CD4-positive, alpha-beta T cell treated with Interleukin-15 for 1 hour (primary cell): ENCODE data around the gene SEMA4D.

ENCODE experiments used
- DNase-seq: peaks from one replicate; pipeline ENCODE4 v3.0.0-alpha.2; 2020

Gene SEMA4D

GRCh38 chr9:89425024-89425805, 72.7 kb downstream of the SEMA4D start:
- DNase-seq: no peak

GRCh38 chr9:89422151-89422975, 75.5 kb downstream of the SEMA4D start:
- no peak for DNase-seq

- DNase-seq: no peak
Observed at GRCh38 chr9:89421595-89421994, 76.3 kb downstream of the SEMA4D start.

- DNase-seq: no peak
Observed at GRCh38 chr9:89420397-89421178, 77.3 kb downstream of the SEMA4D start.

GRCh38 chr9:89419978-89420394, 77.9 kb downstream of the SEMA4D start:
- DNase-seq: no peak

GRCh38 chr9:89418882-89419640, 78.9 kb downstream of the SEMA4D start:
- DNase-seq: peak; percentile 69

- no peak for DNase-seq
Observed at GRCh38 chr9:89418474-89418845, 79.5 kb downstream of the SEMA4D start.

- no peak for DNase-seq
Observed at GRCh38 chr9:89417832-89418473, 80.0 kb downstream of the SEMA4D start.

- DNase-seq: no peak
Observed at GRCh38 chr9:89414670-89415324, 83.1 kb downstream of the SEMA4D start.

- no peak for DNase-seq
Observed at GRCh38 chr9:89413963-89414638, 83.8 kb downstream of the SEMA4D start.

GRCh38 chr9:89412951-89413350, 85.0 kb downstream of the SEMA4D start:
- DNase-seq: no peak

GRCh38 chr9:89412541-89412940, 85.4 kb downstream of the SEMA4D start:
- no peak for DNase-seq

- no peak for DNase-seq
Observed at GRCh38 chr9:89411759-89412158, 86.2 kb downstream of the SEMA4D start.

- no peak for DNase-seq
Observed at GRCh38 chr9:89410641-89411350, 87.1 kb downstream of the SEMA4D start.

GRCh38 chr9:89410022-89410421, 87.9 kb downstream of the SEMA4D start:
- no peak for DNase-seq

- DNase-seq: no peak
Observed at GRCh38 chr9:89409466-89409865, 88.4 kb downstream of the SEMA4D start.

- DNase-seq: peak; percentile 73
Observed at GRCh38 chr9:89408628-89409101, 89.2 kb downstream of the SEMA4D start.

GRCh38 chr9:89407070-89407469, 90.8 kb downstream of the SEMA4D start:
- DNase-seq: no peak

GRCh38 chr9:89405826-89406225, 92.1 kb downstream of the SEMA4D start:
- no peak for DNase-seq

GRCh38 chr9:89404074-89404473, 93.8 kb downstream of the SEMA4D start:
- DNase-seq: no peak
